ENCODE results near the gene EMILIN1. TPM values are rescaled to one million over a fixed set of nuclear protein-coding genes. Genes with fewer than 3 reads are reported as not detected.
"Not testable (repeated sequence)": the region's sequence is repeated elsewhere in the genome, so short reads cannot be mapped to it uniquely, and the experiment has no call there.

The EMILIN1 gene
- total RNA-seq, 1 donor from 2014 or later = 3.0 TPM

DNA sequence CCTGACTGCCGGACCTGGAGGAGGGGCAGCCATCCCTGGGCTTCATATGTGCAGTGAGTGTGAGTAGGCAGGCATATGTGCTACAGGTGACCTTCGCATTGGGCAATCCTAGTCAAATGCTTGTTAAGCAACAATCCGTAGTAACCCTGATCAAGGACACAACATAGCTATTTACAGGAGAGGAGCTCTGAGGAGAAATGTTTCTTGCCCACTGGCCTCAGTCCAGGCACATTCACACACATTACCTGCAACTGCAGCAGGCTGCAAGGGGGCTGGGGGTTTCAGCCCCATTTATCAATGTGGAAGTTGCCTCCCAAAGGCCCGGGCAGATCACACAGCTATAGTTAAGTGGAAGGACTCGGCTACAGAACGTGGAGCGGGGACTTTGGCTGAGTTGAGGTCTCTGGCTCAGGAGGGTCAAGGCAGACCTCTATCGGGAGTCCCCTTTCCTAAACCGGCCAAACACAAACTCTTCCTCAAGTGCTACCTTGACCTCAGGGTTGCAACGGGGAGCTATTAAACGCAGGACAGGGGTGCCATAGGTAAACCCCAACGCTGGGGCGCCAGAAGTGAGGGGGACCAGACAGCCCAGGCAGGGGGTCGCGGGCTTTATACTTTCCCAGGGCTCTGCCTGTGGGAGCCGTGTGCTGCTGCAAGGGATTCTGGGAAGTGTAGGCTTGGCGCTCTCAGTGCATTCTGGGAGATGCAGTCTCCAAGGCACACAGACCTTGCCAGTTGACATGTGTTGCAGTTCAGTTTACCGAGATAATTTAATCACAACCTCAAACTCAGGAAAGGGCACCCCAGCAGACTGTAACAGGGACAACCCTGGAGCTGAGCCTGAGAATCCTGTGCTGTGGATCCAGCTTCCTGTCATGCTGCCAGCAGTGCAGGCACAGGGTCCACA is 17.6 kb downstream of the EMILIN1 start:
- ATAC-seq = peak; percentile 54

DNA sequence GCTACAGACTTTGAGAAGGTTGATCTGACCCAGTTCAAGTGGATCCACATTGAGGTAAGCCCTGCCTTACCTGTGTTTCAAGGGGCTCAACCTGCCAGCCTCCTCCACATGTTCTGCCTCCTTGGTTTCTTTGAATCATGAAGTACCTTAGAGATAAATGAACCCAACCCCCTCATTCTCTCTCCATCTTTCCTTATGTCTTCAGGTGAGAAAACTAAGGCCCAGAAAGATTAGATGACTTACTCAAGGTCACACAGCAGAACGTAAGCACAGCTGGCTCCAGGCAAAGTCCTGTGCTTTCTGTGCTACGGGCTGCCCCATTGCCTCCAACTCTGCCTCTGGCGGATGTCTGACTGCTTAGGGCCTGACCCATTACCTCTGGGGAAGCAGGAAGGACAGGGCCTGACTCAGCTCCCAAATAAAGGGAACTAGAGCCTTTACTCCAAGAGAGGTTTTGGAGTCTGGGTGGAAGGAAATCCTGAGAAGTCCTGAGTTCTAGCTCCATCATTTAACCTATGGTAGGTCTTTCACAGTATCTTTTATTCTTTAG is 18.4 kb downstream of the EMILIN1 start:
- ATAC-seq = no peak

DNA sequence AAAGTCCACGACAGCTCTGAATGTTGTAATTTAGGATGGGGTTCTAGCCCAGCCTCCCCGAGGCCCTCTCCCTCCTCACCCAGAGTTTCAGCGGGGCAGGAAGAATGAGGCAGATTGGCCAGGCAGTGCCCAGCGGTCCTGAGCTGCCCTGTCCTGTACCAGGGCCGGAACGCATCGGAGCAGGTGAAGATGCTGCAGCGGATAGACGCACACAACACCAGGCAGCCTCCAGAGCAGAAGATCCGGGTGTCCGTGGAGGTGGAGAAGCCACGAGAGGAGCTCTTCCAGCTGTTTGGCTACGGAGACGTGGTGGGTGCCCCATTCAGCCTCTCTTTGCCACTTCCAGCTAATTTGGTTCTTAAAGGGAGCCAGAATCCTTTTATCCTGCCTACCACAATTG is 18.9 kb downstream of the EMILIN1 start:
- no peak for ATAC-seq

DNA sequence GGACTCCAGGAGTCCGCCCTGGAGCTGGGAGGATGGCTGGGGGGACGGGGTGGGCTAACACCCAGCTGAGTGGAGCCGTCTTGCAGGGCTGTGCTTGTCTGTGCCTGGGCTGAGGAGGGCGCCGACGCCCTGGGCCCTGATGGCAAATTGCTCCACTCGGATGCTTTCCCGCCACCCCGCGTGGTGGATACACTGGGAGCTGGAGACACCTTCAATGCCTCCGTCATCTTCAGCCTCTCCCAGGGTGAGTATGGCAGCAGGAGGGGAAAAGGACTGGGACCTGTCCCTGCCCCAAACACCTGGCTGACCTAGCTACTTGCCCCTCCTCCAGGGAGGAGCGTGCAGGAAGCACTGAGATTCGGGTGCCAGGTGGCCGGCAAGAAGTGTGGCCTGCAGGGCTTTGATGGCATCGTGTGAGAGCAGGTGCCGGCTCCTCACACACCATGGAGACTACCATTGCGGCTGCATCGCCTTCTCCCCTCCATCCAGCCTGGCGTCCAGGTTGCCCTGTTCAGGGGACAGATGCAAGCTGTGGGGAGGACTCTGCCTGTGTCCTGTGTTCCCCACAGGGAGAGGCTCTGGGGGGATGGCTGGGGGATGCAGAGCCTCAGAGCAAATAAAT is 21.0 kb downstream of the EMILIN1 start:
- ATAC-seq = no peak

DNA sequence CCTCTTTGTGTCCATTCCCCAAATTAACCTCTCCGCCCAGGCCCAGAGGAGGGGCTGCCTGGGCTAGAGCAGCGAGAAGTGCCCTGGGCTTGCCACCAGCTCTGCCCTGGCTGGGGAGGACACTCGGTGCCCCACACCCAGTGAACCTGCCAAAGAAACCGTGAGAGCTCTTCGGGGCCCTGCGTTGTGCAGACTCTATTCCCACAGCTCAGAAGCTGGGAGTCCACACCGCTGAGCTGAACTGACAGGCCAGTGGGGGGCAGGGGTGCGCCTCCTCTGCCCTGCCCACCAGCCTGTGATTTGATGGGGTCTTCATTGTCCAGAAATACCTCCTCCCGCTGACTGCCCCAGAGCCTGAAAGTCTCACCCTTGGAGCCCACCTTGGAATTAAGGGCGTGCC is 21.6 kb downstream of the EMILIN1 start:
- no peak for ATAC-seq

DNA sequence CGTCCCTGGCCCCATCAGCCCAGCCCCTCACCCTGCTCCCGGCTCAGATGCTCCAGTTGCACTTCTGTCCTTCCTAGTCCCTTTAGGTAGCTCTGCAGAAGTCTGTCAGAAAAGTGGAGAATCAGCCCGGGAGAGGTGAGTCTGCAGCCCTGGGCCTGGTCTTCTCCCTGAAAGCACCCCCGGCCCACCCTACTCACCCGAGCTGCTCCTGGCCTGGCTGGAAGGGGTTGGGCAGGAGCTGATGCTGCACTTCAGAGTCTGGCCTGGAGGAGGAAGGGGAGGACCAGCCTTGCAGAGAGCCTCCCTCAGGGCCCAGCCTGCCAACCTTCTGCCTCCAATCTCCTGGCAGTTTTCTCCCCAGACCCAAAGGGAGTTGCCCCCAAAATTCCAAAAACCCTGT is 23.9 kb downstream of the EMILIN1 start:
- no peak for ATAC-seq

DNA sequence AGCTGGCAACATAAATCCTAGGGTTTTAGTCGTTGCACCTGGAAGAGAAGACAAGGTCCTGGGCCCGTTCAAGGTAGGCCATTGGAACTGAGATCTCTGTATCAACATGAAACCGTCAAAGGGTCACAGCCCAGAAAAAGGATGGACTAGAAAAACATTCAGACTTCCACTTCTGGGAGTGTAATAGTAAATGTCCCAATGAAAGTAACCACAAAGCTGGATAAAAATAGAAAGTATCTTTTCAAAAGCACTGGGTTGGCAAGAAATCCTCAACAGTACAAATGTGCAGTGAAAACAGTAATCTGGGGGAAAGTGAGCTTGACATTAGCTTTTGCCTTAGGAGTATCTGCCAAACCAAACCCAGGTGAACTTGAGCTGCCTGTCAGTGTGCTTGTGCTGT is 27.6 kb downstream of the EMILIN1 start:
- no peak for ATAC-seq

- no peak for ATAC-seq
Observed at GRCh38 chr2:27108221-27108620, 29.8 kb downstream of the EMILIN1 start.

GRCh38 chr2:27109083-27109482 is 30.7 kb downstream of the EMILIN1 start:
- no peak for ATAC-seq

DNA sequence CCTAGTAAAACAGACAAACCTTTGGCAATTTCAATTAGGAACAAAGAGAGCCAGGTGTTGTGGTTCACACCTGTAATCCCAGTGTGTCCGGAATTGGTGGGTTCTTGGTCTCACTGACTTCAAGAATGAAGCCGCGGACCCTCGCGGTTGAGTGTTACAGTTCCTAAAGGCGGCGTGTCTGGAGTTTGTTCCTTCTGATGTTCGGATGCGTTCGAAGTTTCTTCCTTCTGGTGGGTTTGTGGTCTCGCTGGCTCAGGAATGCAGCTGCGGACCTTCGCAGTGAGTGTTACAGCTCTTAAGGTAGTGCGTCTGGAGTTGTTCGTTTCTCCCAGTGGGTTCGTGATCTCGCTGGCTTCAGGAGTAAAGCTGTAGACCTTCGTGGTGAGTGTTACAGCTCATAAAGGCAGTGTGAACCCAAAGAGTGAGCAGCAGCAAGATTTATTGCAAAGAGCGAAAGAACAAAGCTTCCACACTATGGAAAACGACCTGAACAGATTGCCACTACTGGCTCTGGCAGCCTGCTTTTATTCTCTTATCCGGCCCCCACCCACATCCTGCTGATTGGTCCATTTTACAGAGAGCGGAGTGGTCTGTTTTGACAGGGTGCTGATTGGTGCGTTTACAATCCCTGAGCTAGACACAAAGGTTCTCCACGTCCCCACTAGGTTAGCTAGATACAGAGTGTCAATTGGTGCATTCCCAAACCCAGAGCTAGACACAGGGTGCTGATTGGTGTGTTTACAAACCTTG is 32.4 kb downstream of the EMILIN1 start:
- not testable (repeated sequence) for ATAC-seq

DNA sequence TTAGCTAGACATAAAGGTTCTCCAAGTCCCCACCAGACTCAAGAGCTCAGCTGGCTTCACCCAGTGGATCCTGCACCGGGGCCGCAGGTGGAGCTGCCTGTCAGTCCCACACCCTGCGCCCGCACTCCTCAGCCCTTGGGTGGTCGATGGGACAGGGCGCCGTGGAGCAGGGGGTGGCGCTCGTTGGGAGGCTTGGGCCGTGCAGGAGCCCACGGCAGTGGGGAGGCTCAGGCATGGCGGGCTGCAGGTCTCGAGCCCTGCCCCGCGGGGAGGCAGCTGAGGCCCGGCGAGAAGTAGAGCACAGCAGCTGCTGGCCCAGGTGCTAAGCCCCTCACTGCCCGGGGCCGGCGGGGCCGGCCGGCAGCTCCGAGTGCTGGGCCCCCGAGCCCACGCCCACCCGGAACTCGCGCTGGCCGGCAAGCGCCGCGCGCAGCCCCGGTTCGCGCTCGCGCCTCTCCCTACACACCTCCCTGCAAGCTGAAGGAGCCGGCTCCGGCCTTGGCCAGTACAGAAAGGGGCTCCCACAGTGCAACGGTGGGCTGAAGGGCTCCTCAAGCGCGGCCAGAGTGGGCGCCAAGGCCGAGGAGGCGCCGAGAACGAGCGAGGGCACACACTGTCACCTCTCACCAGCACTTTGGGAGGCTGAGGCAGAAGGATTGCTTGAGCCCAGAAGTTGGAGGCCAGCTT is 33.1 kb downstream of the EMILIN1 start:
- ATAC-seq = not testable (repeated sequence)

DNA sequence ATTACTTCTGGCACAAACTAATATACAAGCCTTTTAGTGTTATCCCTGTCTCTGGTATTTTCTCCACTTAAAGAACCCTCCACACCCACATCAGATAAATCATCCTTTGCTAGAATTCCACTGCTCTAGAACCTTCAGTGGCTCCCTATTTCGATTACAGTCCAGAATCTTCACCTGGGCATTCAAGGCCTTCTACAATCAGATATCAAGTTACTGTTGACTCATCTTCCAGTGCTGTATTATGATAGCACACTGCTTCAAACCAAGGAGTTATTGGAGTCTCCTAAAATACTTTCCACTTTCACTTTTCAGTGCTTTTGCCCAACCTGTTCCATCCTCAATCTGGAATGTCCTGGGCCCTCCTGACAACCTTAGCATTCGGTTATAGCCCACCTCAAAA is 37.1 kb downstream of the EMILIN1 start:
- ATAC-seq = no peak

DNA sequence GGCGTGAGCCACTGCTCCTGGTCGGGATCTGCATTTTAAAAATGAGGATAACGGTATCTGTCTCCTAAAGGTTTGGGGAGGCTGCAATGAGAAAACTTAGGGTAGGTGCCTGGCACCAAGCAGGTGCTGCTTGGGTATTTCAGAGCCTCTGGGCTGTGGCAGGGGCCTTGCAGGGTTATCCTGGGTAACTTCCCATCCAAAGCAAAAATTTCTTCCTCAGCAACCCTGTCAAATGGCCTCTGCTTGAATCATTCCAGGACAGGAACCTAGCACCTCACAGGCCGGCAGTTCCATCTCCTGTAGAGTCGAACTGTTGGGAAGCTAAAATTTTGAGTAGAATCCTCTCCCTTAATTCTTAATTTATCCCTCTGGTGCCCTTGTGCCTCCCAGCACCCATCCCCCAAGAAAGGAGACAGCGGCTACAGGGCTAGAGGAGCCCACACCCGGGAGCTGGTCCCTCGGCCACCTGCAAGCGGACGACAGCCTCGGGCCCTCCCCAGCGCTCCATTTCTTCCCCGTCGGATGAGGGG is 39.6 kb downstream of the EMILIN1 start:
- ATAC-seq = no peak

DNA sequence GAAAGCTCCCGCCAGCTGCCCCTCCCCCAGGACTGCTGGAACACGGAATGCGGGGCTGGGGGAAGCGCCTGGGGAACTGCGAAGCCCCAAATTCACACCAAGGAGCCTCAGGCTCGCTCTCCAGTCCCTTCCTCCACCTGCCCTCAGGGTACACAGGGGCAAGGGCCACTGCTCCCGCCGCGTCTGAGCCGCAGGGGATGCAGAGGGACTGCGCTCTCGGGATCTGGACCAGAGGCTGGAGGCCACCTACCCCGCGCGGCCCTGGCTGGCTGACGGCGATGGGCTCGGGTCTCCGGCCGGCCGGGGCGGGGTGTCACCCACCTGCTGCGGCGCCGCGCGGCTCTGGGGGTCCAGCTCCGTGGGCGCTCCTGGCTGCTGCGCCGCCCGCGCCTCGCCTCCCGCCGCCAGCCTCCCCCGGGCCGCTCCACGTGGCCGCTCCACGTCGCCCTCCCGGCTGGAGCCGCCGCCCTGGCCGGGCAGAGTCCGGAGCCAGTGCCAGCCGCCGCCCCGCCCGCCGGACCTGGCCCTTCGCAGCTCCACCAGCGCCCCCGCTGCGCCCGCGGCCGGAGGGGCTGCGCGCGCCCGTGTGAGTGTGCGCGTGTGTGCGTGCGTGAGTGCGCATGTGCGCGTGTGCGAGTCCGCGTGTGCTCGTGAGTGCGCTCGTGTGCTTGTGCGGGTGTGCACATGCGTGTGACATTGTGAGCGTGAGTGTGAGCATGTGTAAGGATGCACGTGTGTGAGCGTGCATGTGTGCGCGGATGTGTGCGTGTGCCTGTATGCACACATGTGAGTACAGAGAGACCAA is 40.3 kb downstream of the EMILIN1 start, which contains the start of gene CGREF1:
TSS of gene CGREF1 (minus strand) at position 604 of the 805 bp plus-strand sequence. CDS start 14,762 bp downstream, outside the sequence.
- no peak for ATAC-seq

GRCh38 chr2:27119330-27119670 is 40.9 kb downstream of the EMILIN1 start:
- ATAC-seq = not testable (repeated sequence)

- no peak for ATAC-seq
Observed at GRCh38 chr2:27121906-27122305, 43.5 kb downstream of the EMILIN1 start.

- ATAC-seq = no peak
Observed at GRCh38 chr2:27122791-27123190, 44.4 kb downstream of the EMILIN1 start.

- peak; percentile 44 for ATAC-seq
Observed at GRCh38 chr2:27123302-27124150, 45.1 kb downstream of the EMILIN1 start, which contains the start of gene ABHD1. TSS of gene ABHD1 (plus strand) at chr2:27123815. CDS start at chr2:27123949, 134 bp downstream.

- no peak for ATAC-seq
Observed at GRCh38 chr2:27125104-27125503, 46.7 kb downstream of the EMILIN1 start.

DNA sequence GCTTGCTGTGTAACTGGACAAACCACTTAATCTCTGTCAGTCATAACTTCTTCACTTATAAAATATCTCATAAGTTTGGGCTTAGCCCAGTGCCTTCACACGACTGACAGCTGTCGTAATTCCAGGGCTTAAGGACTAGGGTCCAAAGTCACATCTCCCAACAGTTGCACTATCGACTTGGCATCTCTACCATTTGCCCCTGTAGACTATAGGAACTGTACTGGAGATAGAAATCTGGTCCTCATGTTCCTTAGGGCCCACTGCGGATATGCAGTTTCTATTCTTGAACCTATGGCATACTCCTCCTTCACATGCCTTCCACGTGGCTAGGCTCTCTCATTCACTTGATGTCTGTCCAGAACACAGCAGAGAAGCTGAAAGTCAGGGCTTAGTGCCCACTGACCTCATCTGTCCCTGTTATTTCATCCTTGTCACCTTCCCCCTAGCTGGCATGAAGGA is 47.9 kb downstream of the EMILIN1 start:
- no peak for ATAC-seq

Measured in esophagus mucosa (tissue), 1 donor.